ENCODE results near the gene GPR101. TPM values are rescaled to one million over a fixed set of nuclear protein-coding genes. Genes with fewer than 3 reads are reported as not detected.

The GPR101 gene
- total and polyA plus RNA-seq, 9 of the 15 experiments (the other 6 are each of a cell fraction or from before 2014, with no cell fraction given), result not detected

- TF ChIP-seq ZNF143 (CRISPR knock-in tag; IDR thresholded peaks at IDR 0.05) (no peak), ELF4 (CRISPR knock-in tag; IDR thresholded peaks at IDR 0.05) (no peak), KLF16 (IDR thresholded peaks at IDR 0.05) (no peak), YY1 (IDR thresholded peaks at IDR 0.05; ENCODE audit: borderline replicate concordance in 1 of 3, control insufficient read depth in 1 of 3, extremely low read depth in 1 of 3, insufficient read depth in 3 of 3, insufficient read length in 1 of 3, insufficient replicate concordance in 2 of 3, low read depth in 1 of 3, low read length in 2 of 3) (no peak), ATF6 (CRISPR knock-in tag; IDR thresholded peaks at IDR 0.05) (no peak), TCFL5 (CRISPR knock-in tag; conservative IDR thresholded peaks at IDR 0.05) (no peak), CREM (IDR thresholded peaks at IDR 0.05; ENCODE audit: low read depth) (no peak), PCBP2 (IDR thresholded peaks at IDR 0.05; ENCODE audit: low read depth, low read length, poor library complexity, severe bottlenecking) (no peak)
Observed at GRCh38 chrX:137052643-137053235, 18.9 kb upstream of the GPR101 start (continued).
